GM11168 (cell line): ENCODE results near the gene SH3BGRL3.
"Not testable (repeated sequence)": the region's sequence is repeated elsewhere in the genome, so short reads cannot be mapped to it uniquely, and the experiment has no call there.

Experiments
- in situ Hi-C: fragments of 300-500 bp; cut with MboI; formaldehyde crosslinking; loops from one replicate; pipeline ENCODE4 v1.12.0; 2022; ENCODE audit warnings: low sequenced_read_pairs; ENCODE audit not compliant: unreplicated experiment

The SH3BGRL3 gene

GRCh38 chr1:26307966-26308899 lies 28.3 kb downstream of the SH3BGRL3 start:
- in situ Hi-C loops = not testable (repeated sequence)

GRCh38 chr1:26314501-26314900 lies 34.6 kb downstream of the SH3BGRL3 start:
- in situ Hi-C loops = no loop called here

- in situ Hi-C loops = no loop called here
These were observed 36.3 kb downstream of the SH3BGRL3 start for GRCh38 chr1:26315874-26316850.

GRCh38 chr1:26317146-26317545 lies 37.3 kb downstream of the SH3BGRL3 start:
- in situ Hi-C loops = no loop called here

- in situ Hi-C loops = no loop called here
These were observed 37.9 kb downstream of the SH3BGRL3 start, which contains the start of gene CD52 for GRCh38 chr1:26317612-26318337. Gene CD52 (plus strand): TSS chr1:26317958. CDS start chr1:26318018, 60 bp downstream.

- in situ Hi-C loops = no loop called here
These were observed 38.6 kb downstream of the SH3BGRL3 start for GRCh38 chr1:26318338-26319064.

GRCh38 chr1:26320896-26321295 lies 41.0 kb downstream of the SH3BGRL3 start:
- in situ Hi-C loops = loop anchor here (5.0 kb wide), 1 partner anchor 44 kb away; no protein-coding TSS in a partner anchor

GRCh38 chr1:26321315-26322041 lies 41.6 kb downstream of the SH3BGRL3 start:
- in situ Hi-C loops = loop anchor here (5.0 kb wide), 1 partner anchor 44 kb away; no protein-coding TSS in a partner anchor

- in situ Hi-C loops = loop anchor here (5.0 kb wide), 1 partner anchor 45 kb away; no protein-coding TSS in a partner anchor
These were observed 42.1 kb downstream of the SH3BGRL3 start for GRCh38 chr1:26322042-26322331.

GRCh38 chr1:26323382-26323781 lies 43.5 kb downstream of the SH3BGRL3 start:
- in situ Hi-C loops = loop anchor here (5.0 kb wide), 1 partner anchor 46 kb away; no protein-coding TSS in a partner anchor

- in situ Hi-C loops = loop anchor here (5.0 kb wide), 1 partner anchor 47 kb away; no protein-coding TSS in a partner anchor
These were observed 44.7 kb downstream of the SH3BGRL3 start for GRCh38 chr1:26324550-26324949.

GRCh38 chr1:26327956-26328362 lies 48.1 kb downstream of the SH3BGRL3 start:
- in situ Hi-C loops = no loop called here

GRCh38 chr1:26328597-26328996 lies 48.7 kb downstream of the SH3BGRL3 start:
- in situ Hi-C loops = no loop called here

- in situ Hi-C loops = not testable (repeated sequence)
These were observed 49.5 kb downstream of the SH3BGRL3 start for GRCh38 chr1:26329380-26329779.

- in situ Hi-C loops = loop anchor here (10.0 kb wide), 1 partner anchor 675 kb away; no protein-coding TSS in a partner anchor
These were observed 50.4 kb downstream of the SH3BGRL3 start for GRCh38 chr1:26330276-26330675.
